Subcutaneous abdominal adipose tissue (tissue), 5 donors: ENCODE results near the gene PSTPIP1.
A peak's percentile ranks its signal among the peaks of the same experiment; 100 is the strongest.

Experiments
- H3K27ac ChIP-seq: one replicate; pipeline ENCODE4 v1.7.0; 2013; ENCODE audit warnings: low read depth, mild to moderate bottlenecking, inconsistent platforms, low read length, moderate library complexity
- H3K27me3 ChIP-seq, 5 donors: one replicate each; pipeline ENCODE4 v1.7.0; 2013; ENCODE audit warnings: low read length in 5 of 5, inconsistent platforms in 1 of 5; ENCODE audit not compliant: control insufficient read depth in 5 of 5, insufficient read depth in 4 of 5
- H3K36me3 ChIP-seq, 5 donors: one replicate each; pipeline ENCODE4 v1.7.0; 2013; ENCODE audit warnings: low read length in 5 of 5; ENCODE audit not compliant: control insufficient read depth in 5 of 5, insufficient read depth in 5 of 5
- H3K4me1 ChIP-seq, 5 donors: one replicate each; pipeline ENCODE4 v1.7.0; 2013; ENCODE audit warnings: low read length in 5 of 5, mild to moderate bottlenecking in 3 of 5, moderate library complexity in 1 of 5; ENCODE audit not compliant: control insufficient read depth in 5 of 5, insufficient read depth in 5 of 5
- H3K4me3 ChIP-seq, 5 donors: one replicate each; pipeline ENCODE4 v1.7.0; 2013; ENCODE audit warnings: low read length in 5 of 5, low read depth in 1 of 5
- H3K9ac ChIP-seq, 5 donors: one replicate each; pipeline ENCODE4 v1.7.0; 2013; ENCODE audit warnings: low read length in 5 of 5, mild to moderate bottlenecking in 4 of 5, moderate library complexity in 3 of 5
- H3K9me3 ChIP-seq, 5 donors: one replicate each; pipeline ENCODE4 v1.7.0; 2013; ENCODE audit warnings: low read length in 5 of 5; ENCODE audit not compliant: control insufficient read depth in 5 of 5
- donor health status: healthy.
- donor health status: healthy.
- donor health status: healthy.
- donor health status: healthy.
- donor health status: healthy.

PSTPIP1 gene

DNA sequence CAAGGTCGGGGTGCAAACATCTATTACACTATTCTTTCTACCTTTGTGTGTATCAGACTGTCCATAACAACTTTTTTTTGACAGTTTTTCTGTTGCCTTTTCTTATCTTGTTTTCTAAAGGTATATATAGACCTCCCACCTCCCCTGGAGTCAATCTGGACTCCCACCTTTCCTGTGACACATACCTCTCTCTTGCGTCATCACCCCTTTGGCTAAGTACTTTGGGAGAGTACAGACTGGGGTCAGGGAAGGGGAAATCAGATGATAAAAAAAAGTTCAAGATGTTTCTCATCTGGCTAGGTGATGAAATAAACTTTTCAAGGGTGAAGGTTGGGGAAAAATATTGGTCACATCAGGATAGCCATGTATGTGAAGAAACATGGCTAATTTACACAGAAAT is 58.8 kb downstream of the PSTPIP1 start:
- H3K4me1 ChIP-seq = peaks cover 0 to 35% (median 12%) of the 10 kb centered on the region in 5 donors
- no peaks in the 10 kb centered on the region for H3K27me3 ChIP-seq
- H3K27ac ChIP-seq = peak overlapping the region; percentile 61
- H3K9me3 ChIP-seq = no peaks in the 10 kb centered on the region
- H3K36me3 ChIP-seq = peaks cover 11 to 36% (median 25%) of the 10 kb centered on the region in 5 donors
- no peak overlapping the region for H3K9ac ChIP-seq
- no peak overlapping the region for H3K4me3 ChIP-seq

DNA sequence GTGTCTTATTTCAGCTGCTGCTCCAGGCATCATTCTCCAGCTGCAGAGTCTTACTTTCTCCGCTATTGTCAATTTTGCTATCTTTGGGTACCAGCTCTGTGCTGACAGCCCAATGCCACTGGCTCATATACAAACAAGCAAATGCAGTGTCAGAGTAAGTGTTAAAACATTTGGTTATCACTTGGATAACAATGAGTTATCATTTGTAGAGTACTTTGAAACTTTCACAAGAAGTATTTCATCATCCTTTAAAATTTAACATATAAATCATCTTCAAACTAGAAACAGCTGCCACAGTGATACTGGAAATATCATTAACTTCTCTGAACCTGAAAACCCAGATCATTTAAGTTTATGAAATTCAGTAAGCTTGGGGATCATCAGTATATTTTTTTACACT is 62.1 kb downstream of the PSTPIP1 start:
- Histone ChIP-seq H3K4me1 (peaks cover 5 to 56% (median 37%) of the 10 kb centered on the region in 5 donors), H3K36me3 (peaks cover 10 to 18% (median 12%) of the 10 kb centered on the region in 5 donors), H3K27ac (peak overlapping the region; percentile 48), H3K9me3 (no peaks in the 10 kb centered on the region), H3K27me3 (no peaks in the 10 kb centered on the region), H3K9ac (no peak overlapping the region), H3K4me3 (no peak overlapping the region)

DNA sequence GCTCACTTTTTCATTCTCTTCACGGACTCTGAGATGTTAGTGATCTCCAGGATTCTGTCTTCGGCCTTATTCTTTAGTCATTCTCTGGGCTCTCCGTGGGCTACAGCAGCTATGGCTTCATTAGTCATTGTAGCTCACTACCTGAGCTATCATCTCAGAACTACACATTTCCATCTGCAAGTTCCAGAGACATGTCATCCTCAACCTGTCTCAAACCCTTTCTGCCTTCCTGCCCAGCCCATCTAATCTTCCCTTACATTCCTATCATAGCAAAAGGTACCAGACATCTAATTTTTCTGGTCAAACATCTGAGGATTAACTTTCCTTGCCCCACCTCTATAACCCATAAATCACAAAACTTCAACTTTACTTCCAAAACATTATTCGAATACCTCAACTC is 62.8 kb downstream of the PSTPIP1 start:
- H3K4me3 ChIP-seq = no peak overlapping the region
- peaks cover 5 to 62% (median 44%) of the 10 kb centered on the region in 5 donors for H3K4me1 ChIP-seq

DNA sequence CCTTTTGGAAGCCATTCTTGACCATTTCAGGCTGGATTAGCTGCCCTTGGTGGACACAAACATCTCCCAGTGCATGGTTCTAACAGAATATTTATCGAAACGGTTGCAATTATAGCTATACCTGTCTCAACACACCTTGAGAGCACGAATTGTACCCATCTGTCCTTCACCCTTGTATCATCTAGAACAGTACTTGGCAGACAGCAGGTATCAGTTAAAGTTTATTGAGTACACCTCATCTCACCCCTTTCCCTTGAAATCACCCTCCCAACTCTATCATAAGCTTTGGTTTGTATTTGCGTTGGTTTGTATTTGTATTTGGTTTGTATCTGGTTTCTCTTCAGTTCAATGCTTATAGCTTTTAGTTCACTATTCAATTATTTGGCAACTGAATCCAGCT is 63.5 kb downstream of the PSTPIP1 start:
- Histone ChIP-seq H3K27ac (peak overlapping the region; percentile 48), H3K36me3 (peaks cover 3 to 7% (median 6%) of the 10 kb centered on the region in 5 donors), H3K9ac (no peak overlapping the region), H3K9me3 (no peaks in the 10 kb centered on the region), H3K4me1 (peaks cover 5 to 70% (median 51%) of the 10 kb centered on the region in 5 donors), H3K4me3 (no peak overlapping the region), H3K27me3 (no peaks in the 10 kb centered on the region)

More for the DNA sequence above, 62.8 kb downstream of the PSTPIP1 start:
- H3K27me3 ChIP-seq = no peaks in the 10 kb centered on the region
- H3K27ac ChIP-seq = peak overlapping the region; percentile 48
- H3K9ac ChIP-seq = peak overlapping the region in 1 of 5 donors; percentile 32
- H3K36me3 ChIP-seq = peaks cover 6 to 12% (median 6%) of the 10 kb centered on the region in 5 donors
- H3K9me3 ChIP-seq = no peaks in the 10 kb centered on the region

DNA sequence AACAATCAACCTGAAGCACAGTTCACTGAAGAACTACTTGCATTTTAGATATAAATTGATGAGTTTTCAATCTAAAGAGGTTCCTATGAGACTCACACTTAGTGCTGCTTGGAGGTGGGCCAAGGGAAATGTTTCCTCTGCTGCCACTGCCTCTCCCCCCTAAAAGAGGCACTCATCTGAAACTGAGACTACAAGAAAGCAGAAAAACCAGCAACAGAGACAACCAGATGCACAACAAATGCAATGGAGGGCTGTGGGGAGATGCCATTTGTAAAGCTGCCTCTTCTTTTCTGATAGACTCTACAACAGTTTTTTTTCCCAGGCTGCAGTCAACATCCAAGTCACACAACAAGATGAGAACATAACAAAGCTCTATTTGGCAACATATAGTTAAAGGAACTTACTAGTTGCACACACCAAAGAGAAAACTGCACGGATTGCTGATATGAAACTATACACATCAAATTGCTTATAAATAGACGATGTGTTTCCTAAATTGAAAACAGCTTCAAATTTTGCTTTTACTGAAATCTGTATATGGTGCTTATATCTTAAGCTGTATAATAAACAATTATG is 64.9 kb downstream of the PSTPIP1 start:
- Histone ChIP-seq H3K9ac (peak overlapping the region in 3 of 5 donors; percentile 2 to 51 (median 35)), H3K27ac (peak overlapping the region; percentile 99), H3K36me3 (peaks cover 0 to 3% (median 0%) of the 10 kb centered on the region in 5 donors), H3K4me1 (peaks cover 5 to 81% (median 64%) of the 10 kb centered on the region in 5 donors), H3K9me3 (no peaks in the 10 kb centered on the region), H3K4me3 (peak overlapping the region in 3 of 5 donors; percentile 7 to 22 (median 12)), H3K27me3 (no peaks in the 10 kb centered on the region)

DNA sequence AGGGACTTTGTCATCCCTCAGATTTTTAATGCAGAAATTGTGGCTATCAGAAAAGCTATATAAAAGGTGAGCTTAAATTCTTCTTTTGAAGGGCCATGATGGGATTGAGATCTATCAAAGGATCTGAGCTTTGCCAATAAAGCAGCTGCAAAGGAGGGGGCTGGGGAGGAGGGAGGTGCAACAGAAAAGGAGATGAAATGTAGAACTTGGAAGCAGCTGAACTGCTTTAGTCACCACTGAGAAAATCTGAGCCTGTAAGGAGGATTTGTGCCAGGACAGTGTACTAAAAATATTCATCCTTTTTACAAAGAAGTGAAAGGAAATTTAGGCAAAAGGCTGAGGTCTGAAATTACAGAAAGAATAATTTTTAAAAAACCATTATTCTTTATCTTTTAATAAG is 65.6 kb downstream of the PSTPIP1 start:
- H3K9ac ChIP-seq = peak overlapping the region in 3 of 5 donors; percentile 2 to 85 (median 35)
- H3K4me3 ChIP-seq = peak overlapping the region in 1 of 5 donors; percentile 22
- no peaks in the 10 kb centered on the region for H3K27me3 ChIP-seq
- peaks cover 0 to under 1% (median 0%) of the 10 kb centered on the region in 5 donors for H3K36me3 ChIP-seq
- no peaks in the 10 kb centered on the region for H3K9me3 ChIP-seq
- peak overlapping the region; percentile 99 for H3K27ac ChIP-seq
- H3K4me1 ChIP-seq = peaks cover 5 to 83% (median 67%) of the 10 kb centered on the region in 5 donors

DNA sequence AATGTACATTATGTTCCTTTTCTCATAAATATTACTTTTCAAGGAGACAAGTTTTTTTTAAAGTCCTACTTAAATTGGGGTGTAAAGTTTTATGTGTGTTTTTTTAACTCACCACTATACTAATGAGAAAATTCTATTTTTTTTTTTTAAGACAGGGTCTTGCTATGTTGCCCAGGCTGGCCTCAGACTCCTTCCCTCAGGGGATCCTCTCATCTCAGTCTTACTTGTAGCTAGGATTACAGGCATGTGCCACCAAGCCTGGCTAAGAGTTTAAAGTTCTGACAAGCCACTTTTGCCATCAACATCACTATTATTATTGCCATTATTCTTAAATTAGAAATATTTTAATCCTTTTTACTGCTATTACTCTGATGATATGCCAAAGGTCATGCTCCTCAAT is 68.3 kb downstream of the PSTPIP1 start:
- H3K27ac ChIP-seq = peak overlapping the region; percentile 99
- H3K4me3 ChIP-seq = no peak overlapping the region
- H3K27me3 ChIP-seq = no peaks in the 10 kb centered on the region
- peaks cover 5 to 88% (median 80%) of the 10 kb centered on the region in 5 donors for H3K4me1 ChIP-seq
- no peaks in the 10 kb centered on the region for H3K36me3 ChIP-seq
- H3K9ac ChIP-seq = peak overlapping the region in 2 of 5 donors; percentile 45 to 79
- no peaks in the 10 kb centered on the region for H3K9me3 ChIP-seq

DNA sequence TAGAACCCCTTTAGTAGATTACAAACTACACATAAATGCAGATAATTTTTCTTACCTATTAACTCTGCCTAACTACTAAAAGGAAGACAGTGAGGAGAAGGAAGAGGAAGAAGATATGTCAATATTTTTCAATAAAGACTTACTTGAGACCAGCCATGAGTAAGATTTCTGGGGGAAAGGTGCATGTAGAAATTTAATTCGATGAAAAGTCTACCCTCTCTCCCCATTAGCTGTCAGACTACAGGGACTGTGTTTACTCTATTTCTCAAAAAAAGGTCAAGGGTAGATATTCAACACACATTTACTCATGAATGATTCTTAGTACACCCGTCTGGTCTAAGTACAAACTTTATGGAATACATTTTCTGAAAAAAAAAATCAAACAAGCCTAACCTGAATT is 69.1 kb downstream of the PSTPIP1 start:
- no peaks in the 10 kb centered on the region for H3K27me3 ChIP-seq
- no peak overlapping the region for H3K4me3 ChIP-seq
- peaks cover 5 to 89% (median 83%) of the 10 kb centered on the region in 5 donors for H3K4me1 ChIP-seq
- peak overlapping the region in 2 of 5 donors; percentile 11 to 79 for H3K9ac ChIP-seq
- H3K36me3 ChIP-seq = no peaks in the 10 kb centered on the region
- peak overlapping the region; percentile 99 for H3K27ac ChIP-seq
- H3K9me3 ChIP-seq = no peaks in the 10 kb centered on the region

DNA sequence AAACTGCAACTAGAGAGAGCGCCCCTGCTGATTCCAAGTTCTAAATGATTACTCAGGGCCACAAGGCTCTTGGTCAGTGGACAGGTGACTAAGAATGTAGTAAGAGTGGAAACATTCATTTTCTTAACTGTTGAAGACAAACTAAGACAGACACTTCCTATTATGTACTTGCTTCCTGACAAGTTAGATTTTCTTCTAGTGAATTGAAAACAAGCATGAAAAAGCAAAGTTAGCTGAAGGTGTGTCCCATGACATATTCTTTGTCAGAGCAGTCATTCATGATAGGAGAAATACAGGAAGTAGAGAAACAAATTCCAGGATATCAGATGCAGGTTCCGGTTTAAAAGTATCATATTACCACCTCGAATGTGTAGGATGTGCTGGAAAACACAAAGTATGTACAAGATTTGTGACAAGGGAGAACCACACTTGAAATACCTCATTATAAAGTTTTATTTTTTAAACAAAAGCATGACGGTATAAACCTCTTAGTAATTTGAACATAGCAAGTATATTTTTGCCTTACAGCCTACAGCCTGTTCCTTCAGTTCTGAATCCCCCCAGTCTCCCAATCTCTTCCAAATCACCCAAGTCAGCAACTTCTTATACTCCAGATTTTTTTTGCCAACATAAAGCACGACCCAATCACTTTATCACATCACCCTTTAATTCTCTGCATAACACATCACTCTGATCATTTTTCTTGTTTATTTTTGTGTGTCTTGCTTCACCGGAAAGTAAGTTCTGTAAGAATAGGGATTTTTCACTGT is 69.8 kb downstream of the PSTPIP1 start:
- Histone ChIP-seq H3K9ac (peak overlapping the region in 2 of 5 donors; percentile 11 to 79), H3K9me3 (no peaks in the 10 kb centered on the region), H3K4me3 (no peak overlapping the region), H3K27ac (peak overlapping the region; percentile 99), H3K4me1 (peaks cover 6 to 89% (median 85%) of the 10 kb centered on the region in 5 donors), H3K27me3 (no peaks in the 10 kb centered on the region), H3K36me3 (no peaks in the 10 kb centered on the region)
